Right lobe of liver (tissue), 6 donors: ENCODE measurements around the gene CAMK2D. TPM values are rescaled to one million over a fixed set of nuclear protein-coding genes. Genes with fewer than 3 reads are reported as not detected.

Experiments
- ATAC-seq, 4 donors: fragments of 200-7000 bp; cut with Tn5 transposase; one replicate each; pipeline ENCODE4 v1.9.1; 2020; ENCODE audit warnings: mild to moderate bottlenecking in 4 of 4, moderate library complexity in 4 of 4
- DNase-seq, 3 donors: peaks; one replicate each; pipeline ENCODE4 v3.0.0-alpha.2; 2020
- H3K27ac ChIP-seq, 3 donors: fragments of 200-600 bp; one replicate each; pipeline ENCODE4 v1.8.0; 2022
- H3K27me3 ChIP-seq, 2 donors: fragments of 200-600 bp; one replicate each; pipeline ENCODE4 v1.8.0; 2022
- H3K36me3 ChIP-seq, 4 donors: fragments of 200-600 bp; sonication (generic) in 1 of 4; one replicate each; pipeline versions ENCODE4 v1.5.1 to v1.8.0; 2017 to 2022; ENCODE audit warnings: control low read depth in 1 of 4
- H3K4me1 ChIP-seq, 4 donors: fragments of 200-600 bp; sonication (generic) in 1 of 4; one replicate each; pipeline versions ENCODE4 v1.5.1 to v1.8.0; 2017 to 2022; ENCODE audit warnings: control low read depth in 1 of 4
- H3K4me3 ChIP-seq, 3 donors: fragments of 200-600 bp; one replicate each; pipeline ENCODE4 v1.8.0; 2022
- H3K9me3 ChIP-seq, 4 donors: fragments of 200-600 bp; sonication (generic) in 1 of 4; one replicate each; pipeline versions ENCODE4 v1.5.1 to v1.8.0; 2017 to 2022; ENCODE audit warnings: control low read depth in 1 of 4
- CTCF ChIP-seq, 4 donors: fragments of 200-600 bp in 3 of 4; fragments of 450-650 bp in 1 of 4; IDR thresholded peaks; one replicate each; pipeline versions ENCODE4 v1.5.1 to v1.8.0; 2016 to 2022; ENCODE audit warnings: antibody characterized with exemption in 4 of 4, mild to moderate bottlenecking in 2 of 4
- POLR2A ChIP-seq: fragments of 450-650 bp; IDR thresholded peaks from one replicate; pipeline ENCODE4 v1.6.1; 2017; ENCODE audit warnings: antibody characterized with exemption, mild to moderate bottlenecking
- WGBS: methylation state at CpG from one replicate; pipeline ENCODE4 v1.1.6; 2018; ENCODE audit warnings: low coverage, low lambda C conversion rate; ENCODE audit not compliant: insufficient coverage; ENCODE audit errors: missing lambda C conversion rate; 5-methylcytosine and 5-hydroxymethylcytosine counted together
- intact Hi-C, 2 donors: fragments of 100-400 bp; cut with DNase I; formaldehyde crosslinking; loops; one replicate each; pipeline versions ENCODE4 v1.11.2 to v1.14.1; 2022
- total RNA-seq, 6 experiments: library from RNA; depleted of rRNA in 2 of 6; stranded (reverse); fragments of >200 nt in 2 of 6; fragmentation: NEBNext Ultra II Directional in 3 of 6; extraction: Animal tissue kit (Norgen Biotek cat#: 25700) in 3 of 6; gene quantifications; one replicate each; pipeline versions ENCODE4 v1.1.0 to v1.2.4, GENCODE V29; 2016 to 2023
- donor health status: DM: no; HTN: yes; CAD: no.
- donor health status: DM: no; HTN: no; CAD: no.
- donor health status: DM: no; HTN: no; CAD: no.
- donor health status: DM: no; HTN: yes; CAD: no.
- donor health status: DM: no; HTN: yes; CAD: no.

CAMK2D gene
- total RNA-seq, 6 experiments from 2014 or later, result 17.0 to 30.6 (median 22.6) TPM

- H3K4me1 ChIP-seq, result no peaks in the 10 kb centered on the region
- no peak overlapping the region for H3K27ac ChIP-seq
- WGBS, result 94% methylated on average over 3 of the region's 3 CpGs
- no peaks in the 10 kb centered on the region for H3K36me3 ChIP-seq
- H3K4me3 ChIP-seq, result no peak overlapping the region
- no peaks in the 10 kb centered on the region for H3K27me3 ChIP-seq
- no peaks in the 10 kb centered on the region for H3K9me3 ChIP-seq
- TF ChIP-seq POLR2A, result no peak
- TF ChIP-seq CTCF (IDR thresholded peaks at IDR 0.05), result no peak
- peak in 1 of 4 donors; percentile 48 for ATAC-seq
- DNase-seq, result no peak
- intact Hi-C loops, result no loop called here
Observed at GRCh38 chr4:113695328-113696169, 66.0 kb downstream of the CAMK2D start.

- Histone ChIP-seq H3K36me3 (no peaks in the 10 kb centered on the region), H3K4me1 (no peaks in the 10 kb centered on the region), H3K9me3 (no peaks in the 10 kb centered on the region), H3K27me3 (no peaks in the 10 kb centered on the region), H3K27ac (no peak overlapping the region), H3K4me3 (no peak overlapping the region)
- DNase-seq, result no peak
- 97% methylated on average over 2 of the region's 2 CpGs for WGBS
- TF ChIP-seq POLR2A, result no peak
- no peak for TF ChIP-seq CTCF (IDR thresholded peaks at IDR 0.05)
- intact Hi-C loops, result no loop called here
- ATAC-seq, result no peak
Observed at GRCh38 chr4:113694008-113694407, 67.5 kb downstream of the CAMK2D start.

- H3K4me3 ChIP-seq, result no peak overlapping the region
- H3K4me1 ChIP-seq, result peaks cover 0 to under 1% (median 0%) of the 10 kb centered on the region in 4 donors
- WGBS, result 77% methylated on average over 3 of the region's 3 CpGs
- H3K27me3 ChIP-seq, result no peaks in the 10 kb centered on the region
- intact Hi-C loops, result no loop called here
- ATAC-seq (no peak), DNase-seq (no peak)
- TF ChIP-seq POLR2A (no peak), CTCF (IDR thresholded peaks at IDR 0.05) (no peak)
- H3K27ac ChIP-seq, result no peak overlapping the region
- no peaks in the 10 kb centered on the region for H3K9me3 ChIP-seq
- H3K36me3 ChIP-seq, result no peaks in the 10 kb centered on the region
Observed at GRCh38 chr4:113692809-113693411, 68.6 kb downstream of the CAMK2D start.

GRCh38 chr4:113691676-113692075, 69.9 kb downstream of the CAMK2D start:
- no peaks in the 10 kb centered on the region for H3K27me3 ChIP-seq
- no peak for ATAC-seq
- no peaks in the 10 kb centered on the region for H3K36me3 ChIP-seq
- H3K9me3 ChIP-seq, result no peaks in the 10 kb centered on the region
- WGBS, result 100% methylated on average over 2 of the region's 2 CpGs
- no peak overlapping the region for H3K27ac ChIP-seq
- no peak for DNase-seq
- TF ChIP-seq CTCF (IDR thresholded peaks at IDR 0.05) (no peak), POLR2A (no peak)
- H3K4me3 ChIP-seq, result no peak overlapping the region
- intact Hi-C loops, result no loop called here
- H3K4me1 ChIP-seq, result peaks cover 0 to 10% (median 4%) of the 10 kb centered on the region in 4 donors
